Measurements from ENCODE around the gene SRP68. TPM values are rescaled to one million over a fixed set of nuclear protein-coding genes. Genes with fewer than 3 reads are reported as not detected.

SRP68 gene
- total and polyA plus RNA-seq, 4 donors, result 17.7 to 36.7 (median 28.7) TPM

DNA sequence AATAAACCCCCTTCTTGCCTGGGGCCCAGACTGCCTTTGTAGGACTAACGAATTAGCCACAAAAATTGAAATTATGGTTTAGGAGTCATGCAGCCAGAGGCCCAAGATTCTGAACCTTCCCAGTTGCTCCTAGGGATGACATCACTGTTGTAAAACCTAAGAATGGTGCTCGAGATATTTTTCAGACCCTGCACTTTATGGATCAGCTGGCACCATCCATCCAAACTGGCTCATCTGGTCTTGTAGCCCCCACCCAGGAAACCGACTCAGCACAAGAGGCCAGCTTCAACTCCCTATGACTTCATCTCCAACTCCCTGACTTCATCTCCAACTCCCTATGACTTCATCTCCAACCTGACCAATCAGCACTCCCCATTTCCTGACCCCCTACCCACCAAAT is 34.3 kb downstream of the SRP68 start:
- no peak overlapping the region for H3K27ac ChIP-seq (ENCODE audit: low read depth in 1 of 2, low read length in 2 of 2)
- H3K27me3 ChIP-seq (ENCODE audit: control insufficient read depth in 4 of 4, insufficient read depth in 4 of 4, low read length in 3 of 4), result no peaks in the 10 kb centered on the region
- peaks cover 10 to 48% (median 39%) of the 10 kb centered on the region in 4 donors for H3K36me3 ChIP-seq (ENCODE audit: control insufficient read depth in 4 of 4, insufficient read depth in 3 of 4, low read depth in 1 of 4, low read length in 3 of 4)
- no peak for DNase-seq (ENCODE audit: low spot score)
- no peaks in the 10 kb centered on the region for H3K9me3 ChIP-seq (ENCODE audit: control insufficient read depth in 4 of 4, low read length in 3 of 4)
- TF ChIP-seq YY1 (IDR thresholded peaks at IDR 0.05) (no peak), TAF1 (conservative IDR thresholded peaks at IDR 0.05) (no peak), RAD21 (IDR thresholded peaks at IDR 0.05) (no peak), SP1 (IDR thresholded peaks at IDR 0.05) (no peak), HNF4A (conservative IDR thresholded peaks at IDR 0.05) (no peak), JUND (IDR thresholded peaks at IDR 0.05) (no peak), GABPA (IDR thresholded peaks at IDR 0.05 in 1 of 2, conservative IDR thresholded peaks at IDR 0.05 in 1 of 2) (no peak), FOXA1 (IDR thresholded peaks at IDR 0.05) (no peak), EGR1 (IDR thresholded peaks at IDR 0.05; ENCODE audit: low read depth in 2 of 2) (no peak)
- TF ChIP-seq, protein P1, sequence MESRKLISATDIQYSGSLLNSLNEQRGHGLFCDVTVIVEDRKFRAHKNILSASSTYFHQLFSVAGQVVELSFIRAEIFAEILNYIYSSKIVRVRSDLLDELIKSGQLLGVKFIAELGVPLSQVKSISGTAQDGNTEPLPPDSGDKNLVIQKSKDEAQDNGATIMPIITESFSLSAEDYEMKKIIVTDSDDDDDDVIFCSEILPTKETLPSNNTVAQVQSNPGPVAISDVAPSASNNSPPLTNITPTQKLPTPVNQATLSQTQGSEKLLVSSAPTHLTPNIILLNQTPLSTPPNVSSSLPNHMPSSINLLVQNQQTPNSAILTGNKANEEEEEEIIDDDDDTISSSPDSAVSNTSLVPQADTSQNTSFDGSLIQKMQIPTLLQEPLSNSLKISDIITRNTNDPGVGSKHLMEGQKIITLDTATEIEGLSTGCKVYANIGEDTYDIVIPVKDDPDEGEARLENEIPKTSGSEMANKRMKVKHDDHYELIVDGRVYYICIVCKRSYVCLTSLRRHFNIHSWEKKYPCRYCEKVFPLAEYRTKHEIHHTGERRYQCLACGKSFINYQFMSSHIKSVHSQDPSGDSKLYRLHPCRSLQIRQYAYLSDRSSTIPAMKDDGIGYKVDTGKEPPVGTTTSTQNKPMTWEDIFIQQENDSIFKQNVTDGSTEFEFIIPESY (IDR thresholded peaks at IDR 0.05), result no peak
- TF ChIP-seq, protein P2, sequence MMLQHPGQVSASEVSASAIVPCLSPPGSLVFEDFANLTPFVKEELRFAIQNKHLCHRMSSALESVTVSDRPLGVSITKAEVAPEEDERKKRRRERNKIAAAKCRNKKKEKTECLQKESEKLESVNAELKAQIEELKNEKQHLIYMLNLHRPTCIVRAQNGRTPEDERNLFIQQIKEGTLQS (IDR thresholded peaks at IDR 0.05), result no peak
- H3K4me3 ChIP-seq (ENCODE audit: low read depth in 1 of 3, low read length in 3 of 3), result no peak overlapping the region
- WGBS, result 93% methylated on average over 3 of the region's 3 CpGs
- H3K4me1 ChIP-seq (ENCODE audit: control insufficient read depth in 4 of 4, insufficient read depth in 4 of 4, low read length in 3 of 4), result peaks cover 0 to 2% (median 0%) of the 10 kb centered on the region in 4 donors
- no peak overlapping the region for H3K9ac ChIP-seq (ENCODE audit: low read depth in 1 of 2, low read length in 2 of 2)

DNA sequence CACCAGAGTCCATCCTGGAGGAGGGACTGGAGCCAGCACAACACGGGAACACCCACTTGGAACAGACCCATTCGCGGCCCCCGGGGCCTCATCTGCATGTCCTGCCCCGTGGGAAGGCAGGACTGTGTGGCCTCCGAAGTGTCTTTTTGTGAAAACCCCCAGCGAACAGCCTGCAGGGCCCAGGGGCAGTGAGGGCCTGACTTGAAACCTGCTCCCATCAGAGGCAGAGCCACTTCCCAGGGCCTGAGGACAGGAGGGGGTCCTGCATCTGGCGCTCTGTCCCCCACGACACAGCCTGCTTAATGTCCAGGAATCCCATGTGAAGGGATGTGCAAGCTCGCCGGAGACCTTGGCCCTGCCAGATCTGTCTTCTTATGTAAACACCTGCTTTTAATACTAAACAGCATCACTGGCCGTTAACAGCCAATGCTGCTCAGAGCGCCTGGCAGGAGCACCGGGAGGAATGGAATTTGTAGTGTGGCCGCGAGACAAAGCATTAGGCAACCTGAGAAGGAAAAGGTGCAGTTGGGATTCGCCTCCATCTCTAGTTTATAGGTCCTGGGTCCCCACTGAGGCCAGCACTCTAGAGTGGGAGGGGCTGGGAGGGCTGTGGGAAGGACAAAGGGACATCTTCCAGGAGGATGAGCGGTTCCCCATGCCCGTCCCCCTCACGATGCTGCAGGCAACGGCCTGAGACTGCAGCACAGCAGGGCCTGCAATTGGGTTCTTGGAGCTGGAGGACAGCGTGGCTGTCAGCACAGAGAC is 35.6 kb downstream of the SRP68 start:
- no peak overlapping the region for H3K27ac ChIP-seq (ENCODE audit: low read depth in 1 of 2, low read length in 2 of 2)
- peaks cover 6 to 42% (median 33%) of the 10 kb centered on the region in 4 donors for H3K36me3 ChIP-seq (ENCODE audit: control insufficient read depth in 4 of 4, insufficient read depth in 3 of 4, low read depth in 1 of 4, low read length in 3 of 4)
- TF ChIP-seq FOXA2 (IDR thresholded peaks at IDR 0.05), result peak; percentile 76
- TF ChIP-seq GABPA (IDR thresholded peaks at IDR 0.05 in 1 of 2, conservative IDR thresholded peaks at IDR 0.05 in 1 of 2), result no peak
- no peak overlapping the region for H3K9ac ChIP-seq (ENCODE audit: low read depth in 1 of 2, low read length in 2 of 2)
- no peak for DNase-seq (ENCODE audit: low spot score)
- H3K4me1 ChIP-seq (ENCODE audit: control insufficient read depth in 4 of 4, insufficient read depth in 4 of 4, low read length in 3 of 4), result peaks cover 0 to 2% (median 0%) of the 10 kb centered on the region in 4 donors
- H3K27me3 ChIP-seq (ENCODE audit: control insufficient read depth in 4 of 4, insufficient read depth in 4 of 4, low read length in 3 of 4), result no peaks in the 10 kb centered on the region
- no peaks in the 10 kb centered on the region for H3K9me3 ChIP-seq (ENCODE audit: control insufficient read depth in 4 of 4, low read length in 3 of 4)
- H3K4me3 ChIP-seq (ENCODE audit: low read depth in 1 of 3, low read length in 3 of 3), result no peak overlapping the region
- WGBS, result 51% methylated on average over 22 of the region's 22 CpGs

GRCh38 chr17:76034428-76035350 is 37.6 kb downstream of the SRP68 start:
- Histone ChIP-seq H3K9ac (ENCODE audit: low read depth in 1 of 2, low read length in 2 of 2) (no peak overlapping the region), H3K4me3 (ENCODE audit: low read depth in 1 of 3, low read length in 3 of 3) (no peak overlapping the region), H3K27me3 (ENCODE audit: control insufficient read depth in 4 of 4, insufficient read depth in 4 of 4, low read length in 3 of 4) (no peaks in the 10 kb centered on the region), H3K4me1 (ENCODE audit: control insufficient read depth in 4 of 4, insufficient read depth in 4 of 4, low read length in 3 of 4) (peaks cover 0 to 2% (median under 1%) of the 10 kb centered on the region in 4 donors), H3K9me3 (ENCODE audit: control insufficient read depth in 4 of 4, low read length in 3 of 4) (no peaks in the 10 kb centered on the region), H3K27ac (ENCODE audit: low read depth in 1 of 2, low read length in 2 of 2) (no peak overlapping the region), H3K36me3 (ENCODE audit: control insufficient read depth in 4 of 4, insufficient read depth in 3 of 4, low read depth in 1 of 4, low read length in 3 of 4) (peaks cover 2 to 22% (median 14%) of the 10 kb centered on the region in 4 donors)
- no peak for TF ChIP-seq YY1 (IDR thresholded peaks at IDR 0.05)
- no peak for TF ChIP-seq GABPA (IDR thresholded peaks at IDR 0.05 in 1 of 2, conservative IDR thresholded peaks at IDR 0.05 in 1 of 2)
- 92% methylated on average over 13 of the region's 13 CpGs for WGBS
- DNase-seq (ENCODE audit: low spot score), result peak; percentile 82
